NCI-H524 treated with DMSO at 0.1 percent for 48 hours (cell line): ENCODE measurements around the gene MC4R.
"Not testable (repeated sequence)": the region's sequence is repeated elsewhere in the genome, so short reads cannot be mapped to it uniquely, and the experiment has no call there.

Source experiments
- DNase-seq: peaks from one replicate; lab custom pipeline; 2025; lab: John Stamatoyannopoulos, UW

MC4R gene

DNA sequence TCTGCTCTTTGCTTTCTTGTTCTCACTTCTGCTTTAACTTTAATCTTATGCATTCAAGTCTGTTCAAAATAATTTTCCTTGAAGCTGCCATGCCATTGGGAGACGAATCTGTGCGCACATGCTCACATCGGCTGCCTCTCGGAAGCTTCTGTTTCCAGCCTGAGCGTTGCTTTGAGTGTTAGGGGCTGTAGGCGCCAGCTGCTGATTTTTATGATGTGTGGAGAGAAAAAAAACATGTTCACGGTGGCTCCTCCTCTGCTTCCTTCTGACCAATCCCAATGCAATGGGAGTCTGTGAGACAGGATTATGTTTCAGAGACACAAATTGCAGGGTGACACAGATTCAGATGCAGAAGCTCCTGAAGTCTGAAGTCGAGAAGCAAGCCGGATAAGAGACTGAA, at the start of gene MC4R:
Gene MC4R, minus strand, starts transcription at position 180 of the 400 bp plus-strand sequence. CDS start 426 bp downstream, outside the sequence.
- DNase-seq: peak; percentile 84

GRCh38 chr18:60422306-60422705, 49.7 kb upstream of the MC4R start:
- not testable (repeated sequence) for DNase-seq

- no peak for DNase-seq
Measured at GRCh38 chr18:60421356-60422118, 49.0 kb upstream of the MC4R start.

GRCh38 chr18:60417946-60418345, 45.4 kb upstream of the MC4R start:
- no peak for DNase-seq

DNA sequence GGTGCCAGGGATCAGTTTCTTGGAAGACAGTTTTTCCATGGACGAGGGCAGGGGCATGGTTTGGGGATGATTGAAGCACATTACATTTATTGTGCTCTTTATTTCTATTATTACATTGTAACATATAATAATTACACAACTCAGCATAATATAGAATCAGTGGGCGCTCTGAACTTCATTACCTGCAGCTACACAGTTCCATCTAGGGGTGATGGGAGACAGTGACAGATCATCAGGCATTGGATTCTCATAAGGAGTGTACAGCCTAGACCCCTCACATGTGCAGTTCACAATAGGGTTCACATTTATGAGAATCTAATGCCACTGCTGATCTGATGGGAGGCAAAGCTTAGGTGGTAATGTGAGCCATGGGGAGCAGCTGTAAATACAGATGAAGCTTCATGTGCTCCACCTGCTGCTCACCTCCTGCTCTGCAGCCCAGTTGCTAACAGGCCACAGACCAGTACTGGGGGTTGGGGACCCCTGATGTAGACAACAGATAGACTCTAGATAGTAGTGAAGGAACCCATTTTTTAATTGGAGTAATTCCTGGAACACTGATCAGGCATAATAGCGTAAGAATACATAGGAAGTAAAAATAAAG, 41.5 kb upstream of the MC4R start:
- no peak for DNase-seq

DNA sequence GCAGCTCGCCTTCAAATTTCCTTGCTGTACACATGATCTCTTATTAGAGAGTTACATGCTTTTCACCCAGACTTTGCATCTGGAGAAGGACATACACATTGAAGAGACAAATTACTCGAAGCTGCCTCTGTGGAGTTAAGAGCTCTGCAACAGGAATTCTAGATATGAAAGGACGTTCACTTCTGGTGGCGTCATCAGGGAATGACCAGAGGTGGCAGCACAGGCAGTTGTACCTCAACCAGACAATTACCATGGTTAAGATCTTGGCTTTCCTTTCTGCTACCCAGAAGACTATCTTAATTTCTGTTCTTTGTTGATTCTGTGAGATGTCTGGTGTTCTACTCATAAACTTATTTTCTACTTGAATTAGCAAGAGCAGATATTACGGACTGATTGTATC, 39.1 kb upstream of the MC4R start:
- no peak for DNase-seq

- no peak for DNase-seq
Measured at GRCh38 chr18:60406721-60407120, 34.1 kb upstream of the MC4R start.

DNA sequence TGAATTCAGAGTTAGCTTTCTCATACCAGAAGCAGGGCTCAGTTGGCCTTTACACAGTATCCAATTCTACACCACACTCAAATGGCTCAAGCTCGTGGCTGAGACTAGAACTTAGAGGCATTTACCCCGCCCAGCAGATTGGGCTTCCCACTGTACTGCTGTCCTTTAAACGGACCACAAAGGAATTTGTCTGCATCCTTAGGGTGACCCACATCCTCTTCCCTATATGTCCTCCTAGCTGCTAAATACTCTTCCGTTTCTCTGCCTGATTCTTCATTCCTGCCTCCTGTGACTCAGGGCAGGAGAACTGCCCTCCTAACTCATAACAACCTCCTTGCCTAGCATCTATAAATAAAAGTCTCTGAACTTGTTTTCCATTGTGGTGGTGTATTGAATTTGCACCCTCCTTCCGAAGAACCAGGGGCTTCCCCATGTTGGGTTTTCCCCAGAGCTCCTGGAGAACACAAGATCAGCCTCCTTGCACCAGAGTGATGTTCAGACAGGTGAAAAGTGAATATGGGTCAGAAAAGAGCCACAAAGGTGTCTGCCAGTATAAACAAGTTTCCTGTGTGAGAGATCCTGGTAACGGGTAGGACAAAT, 32.0 kb upstream of the MC4R start:
- no peak for DNase-seq

- DNase-seq: no peak
Measured at GRCh38 chr18:60401346-60401745, 28.8 kb upstream of the MC4R start.

DNA sequence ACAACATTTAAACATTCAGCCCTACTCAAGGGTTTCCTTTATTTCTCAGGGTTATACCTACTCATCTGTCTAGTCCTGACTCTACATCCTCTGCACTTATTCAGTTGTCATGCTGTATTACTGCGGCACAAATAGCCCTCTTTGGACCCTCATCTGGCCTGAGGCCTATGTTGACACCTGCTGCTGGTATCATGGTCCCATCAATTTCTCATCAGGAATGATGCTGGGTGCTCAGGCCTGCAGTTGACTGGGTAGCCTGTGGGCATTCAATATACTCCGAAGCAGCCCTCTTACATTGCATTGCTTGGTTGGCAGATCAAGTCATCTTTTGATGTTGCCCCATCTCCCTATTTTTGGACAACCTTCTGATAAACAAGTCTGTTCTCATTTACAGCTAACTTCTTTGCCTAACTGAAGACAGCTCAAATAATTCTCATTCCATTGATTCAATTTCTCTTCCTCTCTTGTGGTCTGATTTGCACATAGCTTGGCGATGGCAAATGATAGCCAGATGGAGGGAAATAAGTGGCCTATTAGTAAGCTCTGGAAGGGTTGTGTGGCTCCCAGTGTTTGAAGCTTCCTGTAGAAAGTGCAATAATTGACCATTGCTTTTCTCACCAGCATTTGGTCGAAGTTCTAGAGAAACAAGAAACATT, 19.1 kb upstream of the MC4R start:
- no peak for DNase-seq

- DNase-seq: peak; percentile 39
Measured at GRCh38 chr18:60389314-60389713, 16.7 kb upstream of the MC4R start.

DNA sequence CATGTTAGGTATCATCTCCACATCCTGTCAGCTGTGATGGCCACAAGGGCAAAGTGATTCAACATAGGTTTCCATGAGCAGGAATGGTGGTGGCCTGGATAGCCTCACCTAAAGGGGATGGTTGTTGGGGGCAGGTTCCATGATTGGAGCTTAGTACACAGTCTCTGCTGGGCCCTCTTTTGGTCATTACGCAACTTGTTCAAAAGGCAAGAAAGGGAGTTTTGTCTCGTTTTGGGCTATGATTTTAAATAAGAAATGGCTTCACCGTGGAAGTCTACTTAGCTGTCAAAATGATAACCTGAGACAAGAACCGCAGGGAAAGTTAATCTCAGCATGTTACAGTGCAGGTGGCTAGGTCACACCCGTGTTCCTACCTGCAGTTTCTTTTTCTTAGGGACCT, 13.1 kb upstream of the MC4R start:
- no peak for DNase-seq

- DNase-seq: no peak
Measured at GRCh38 chr18:60383893-60384292, 11.3 kb upstream of the MC4R start.

GRCh38 chr18:60377778-60378469, 5.3 kb upstream of the MC4R start:
- no peak for DNase-seq

GRCh38 chr18:60372132-60372531, 443 bp downstream of the MC4R start:
- no peak for DNase-seq

- no peak for DNase-seq
Measured at GRCh38 chr18:60358516-60358915, 14.1 kb downstream of the MC4R start.

DNA sequence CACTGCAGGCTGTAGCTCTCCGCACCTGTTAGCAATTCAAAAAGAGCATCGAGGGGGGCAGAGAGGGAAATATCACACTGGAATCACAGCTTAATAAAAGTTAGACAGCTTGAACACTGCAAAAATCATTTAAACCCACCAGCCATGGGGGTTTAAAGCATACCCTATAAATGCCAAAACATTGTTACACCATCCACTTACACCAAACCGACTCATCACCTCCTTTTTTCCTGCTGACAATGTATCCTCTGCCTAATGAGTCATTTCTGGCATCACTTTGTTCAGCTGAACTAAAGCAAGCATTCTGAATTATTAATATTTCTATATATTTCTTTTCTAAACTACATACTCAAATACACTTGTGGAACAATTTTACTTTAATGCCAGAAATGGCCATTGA, 21.6 kb downstream of the MC4R start:
- no peak for DNase-seq

DNA sequence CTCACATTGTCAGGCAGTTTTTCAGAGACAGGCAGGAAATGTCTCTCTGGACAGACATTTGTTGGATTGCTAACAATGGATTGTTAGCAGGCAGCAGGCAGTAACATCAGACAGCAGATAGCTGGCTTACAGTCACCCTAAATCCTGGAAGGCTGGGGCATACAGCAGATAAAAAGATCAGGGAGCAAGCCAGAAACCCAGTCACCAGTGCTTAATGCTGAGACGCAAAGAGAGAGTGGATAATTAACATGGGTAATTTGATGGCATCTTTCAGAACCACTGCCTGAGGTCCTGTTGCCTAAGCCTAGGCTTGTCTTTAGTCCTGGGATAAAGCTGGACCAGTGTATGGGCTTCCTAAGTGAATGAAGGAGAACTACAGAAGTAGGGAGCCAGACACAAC, 22.4 kb downstream of the MC4R start:
- no peak for DNase-seq

- DNase-seq: no peak
Measured at GRCh38 chr18:60347526-60348045, 25.0 kb downstream of the MC4R start.

- DNase-seq: no peak
Measured at GRCh38 chr18:60339018-60339417, 33.6 kb downstream of the MC4R start.

DNA sequence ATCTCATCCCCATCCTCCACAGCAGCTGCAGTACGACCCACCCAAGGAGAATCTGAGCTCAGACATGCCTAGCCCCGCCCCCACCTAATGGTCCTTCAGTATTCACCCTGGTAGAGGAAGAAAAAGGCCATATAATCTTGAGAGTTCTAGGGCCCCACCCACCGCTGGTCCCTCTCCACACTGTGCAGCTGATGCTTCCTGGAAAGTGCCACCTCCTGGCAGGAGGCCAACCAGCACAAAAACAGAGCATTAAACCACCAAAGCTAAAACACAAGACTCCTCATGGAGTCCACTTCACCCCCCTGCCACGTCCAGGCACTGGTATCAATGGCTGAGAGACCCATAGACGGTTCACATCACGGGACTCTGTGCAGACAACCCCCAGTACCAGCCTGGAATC, 40.7 kb downstream of the MC4R start:
- no peak for DNase-seq

DNA sequence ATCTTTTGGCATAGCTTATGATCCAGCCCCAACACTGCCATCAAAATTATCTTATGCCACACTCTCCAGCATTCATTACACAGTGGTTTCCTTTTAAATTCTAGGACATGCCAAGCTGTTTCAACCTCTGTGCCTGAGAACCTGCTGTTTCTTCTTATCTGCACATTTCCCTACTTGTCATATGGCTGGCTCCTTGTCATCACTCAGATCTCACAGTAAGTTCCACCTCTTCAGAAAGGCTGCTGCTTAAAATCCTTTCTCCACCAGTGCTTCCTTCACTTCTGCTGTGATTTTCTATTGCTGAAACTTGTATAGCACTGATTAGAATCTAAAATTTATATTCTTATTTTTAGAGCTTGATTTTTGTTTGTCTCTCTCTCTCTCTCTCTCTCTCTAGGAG, 43.4 kb downstream of the MC4R start:
- no peak for DNase-seq
